ENCODE data around the gene SIK3. TPM values are rescaled to one million over a fixed set of nuclear protein-coding genes. Genes with fewer than 3 reads are reported as not detected.

The SIK3 gene
- polyA plus RNA-seq, 1 of the 3 experiments (the other 2 are of a cell fraction): 5.1 TPM

DNA sequence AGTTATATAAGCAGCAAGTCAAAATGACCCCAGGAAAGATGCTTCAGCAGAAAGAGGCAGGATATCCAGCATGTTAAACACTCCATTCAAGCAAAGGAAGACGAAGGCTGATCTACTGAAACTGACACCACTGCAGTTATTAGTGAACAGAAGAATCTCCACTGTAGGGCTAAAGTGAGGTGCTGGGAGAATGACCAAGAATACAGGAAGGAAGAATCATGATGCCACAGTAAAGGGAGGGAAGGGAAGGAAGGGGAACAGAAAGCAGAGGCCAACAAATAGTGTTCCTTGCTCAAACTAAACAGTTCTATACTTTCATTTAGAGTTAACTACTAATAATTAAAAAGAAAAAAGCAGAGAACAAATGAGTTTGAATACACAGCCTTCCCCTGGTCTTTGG is 92.5 kb downstream of the SIK3 start:
- POLR2A ChIA-PET: no interaction called here
- Histone ChIP-seq H3K27ac (ENCODE audit: low read depth in 2 of 2, low read length in 1 of 2) (no peak overlapping the region), H3K4me3 (ENCODE audit: low read depth in 2 of 2, low read length in 1 of 2) (no peak overlapping the region), H3K9ac (no peak overlapping the region), H3K9me3 (no peaks in the 10 kb centered on the region), H3F3A (replicated peaks; ENCODE audit: insufficient read depth) (peaks cover 1% of the 10 kb centered on the region), H4K20me1 (ENCODE audit: insufficient read depth) (no peaks in the 10 kb centered on the region), H3K4me1 (ENCODE audit: control insufficient read depth in 1 of 2, insufficient read depth in 2 of 2, low read depth in 1 of 2, low read length in 1 of 2) (peaks cover 0 to 9% of the 10 kb centered on the region in 2 experiments; a peak in 1 of 4 replicates), H3K36me3 (replicated peaks in 1 of 2; ENCODE audit: control insufficient read depth in 1 of 2, insufficient read depth in 2 of 2, low read length in 1 of 2) (no peaks in the 10 kb centered on the region), H3K9me2 (no peaks in the 10 kb centered on the region), H3K79me2 (ENCODE audit: insufficient read depth) (peaks cover 8% of the 10 kb centered on the region), H3K27me3 (ENCODE audit: insufficient read depth) (no peaks in the 10 kb centered on the region), H3K4me2 (no peak overlapping the region), H2AFZ (ENCODE audit: low read depth) (no peak overlapping the region)
- TF ChIP-seq SMC3 (IDR thresholded peaks at IDR 0.05; ENCODE audit: low read depth, low read length) (no peak), EZH2phosphoT487 (IDR thresholded peaks at IDR 0.05; ENCODE audit: borderline replicate concordance, low read depth) (no peak), MEF2A (IDR thresholded peaks at IDR 0.05; ENCODE audit: borderline replicate concordance, low read depth) (no peak)
- CTCF ChIA-PET: no interaction called here
- 100% methylated on average over 1 of the region's 1 CpG for WGBS (ENCODE audit: low lambda C conversion rate)
- DNase-seq: no peak

- no peak overlapping the region for H3K9ac ChIP-seq
- no peaks in the 10 kb centered on the region for H3K36me3 ChIP-seq (replicated peaks in 1 of 2; ENCODE audit: control insufficient read depth in 1 of 2, insufficient read depth in 2 of 2, low read length in 1 of 2)
- H2AFZ ChIP-seq (ENCODE audit: low read depth): no peak overlapping the region
- ChIA-PET CTCF (interaction anchor here (0.7 to 1.7 kb wide), 2 partner anchors 67 to 104 kb away, joined by 4 to 6 read pairs; no protein-coding TSS in a partner anchor), POLR2A (no interaction called here)
- no peaks in the 10 kb centered on the region for H3K9me2 ChIP-seq
- H3K4me1 ChIP-seq (ENCODE audit: control insufficient read depth in 1 of 2, insufficient read depth in 2 of 2, low read depth in 1 of 2, low read length in 1 of 2): no peaks in the 10 kb centered on the region; a peak in 2 of 4 replicates
- H3K27me3 ChIP-seq (ENCODE audit: insufficient read depth): no peaks in the 10 kb centered on the region
- TF ChIP-seq FOXM1 (IDR thresholded peaks at IDR 0.05; ENCODE audit: low read depth) (no peak), PBX3 (IDR thresholded peaks at IDR 0.05) (no peak), CHD2 (IDR thresholded peaks at IDR 0.05; ENCODE audit: low read length, partially characterized antibody) (no peak), RFX5 (IDR thresholded peaks at IDR 0.05; ENCODE audit: low read length) (no peak), JUND (IDR thresholded peaks at IDR 0.05) (no peak), FOSL2 (IDR thresholded peaks at IDR 0.05; ENCODE audit: borderline replicate concordance, low read depth) (no peak), TCF12 (IDR thresholded peaks at IDR 0.05) (no peak), CTCF (IDR thresholded peaks at IDR 0.05) (no peak), RAD21 (IDR thresholded peaks at IDR 0.05; ENCODE audit: low read length) (no peak), POLR2AphosphoS5 (IDR thresholded peaks at IDR 0.05; ENCODE audit: low read depth, low read length) (no peak), NFIC (IDR thresholded peaks at IDR 0.05; ENCODE audit: borderline replicate concordance) (no peak)
- TF ChIP-seq, protein P1, sequence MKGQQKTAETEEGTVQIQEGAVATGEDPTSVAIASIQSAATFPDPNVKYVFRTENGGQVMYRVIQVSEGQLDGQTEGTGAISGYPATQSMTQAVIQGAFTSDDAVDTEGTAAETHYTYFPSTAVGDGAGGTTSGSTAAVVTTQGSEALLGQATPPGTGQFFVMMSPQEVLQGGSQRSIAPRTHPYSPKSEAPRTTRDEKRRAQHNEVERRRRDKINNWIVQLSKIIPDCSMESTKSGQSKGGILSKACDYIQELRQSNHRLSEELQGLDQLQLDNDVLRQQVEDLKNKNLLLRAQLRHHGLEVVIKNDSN (IDR thresholded peaks at IDR 0.05; ENCODE audit: borderline replicate concordance, low read depth): no peak
- TF ChIP-seq, protein P2, sequence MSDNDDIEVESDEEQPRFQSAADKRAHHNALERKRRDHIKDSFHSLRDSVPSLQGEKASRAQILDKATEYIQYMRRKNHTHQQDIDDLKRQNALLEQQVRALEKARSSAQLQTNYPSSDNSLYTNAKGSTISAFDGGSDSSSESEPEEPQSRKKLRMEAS (IDR thresholded peaks at IDR 0.05; ENCODE audit: low read depth): no peak
- H3K9me3 ChIP-seq: no peaks in the 10 kb centered on the region
- peaks cover 13% of the 10 kb centered on the region; the same call in 1 of the 2 replicates for H3K79me2 ChIP-seq (ENCODE audit: insufficient read depth)
- peaks cover 3% of the 10 kb centered on the region for H3F3A ChIP-seq (replicated peaks; ENCODE audit: insufficient read depth)
- no peak overlapping the region for H3K4me3 ChIP-seq (ENCODE audit: low read depth in 2 of 2, low read length in 1 of 2)
- no peak for DNase-seq
- H3K27ac ChIP-seq (ENCODE audit: low read depth in 2 of 2, low read length in 1 of 2): no peak overlapping the region
- 94% methylated on average over 6 of the region's 6 CpGs for WGBS (ENCODE audit: low lambda C conversion rate)
- peaks cover 3% of the 10 kb centered on the region; the same call in 1 of the 2 replicates for H4K20me1 ChIP-seq (ENCODE audit: insufficient read depth)
- no peak overlapping the region for H3K4me2 ChIP-seq
Observed at GRCh38 chr11:117002639-117003299, 95.5 kb downstream of the SIK3 start.
